Bronchial epithelial cell (primary cell): ENCODE results near the gene AMFR. TPM values are rescaled to one million over a fixed set of nuclear protein-coding genes. Genes with fewer than 3 reads are reported as not detected.
A peak's percentile ranks its signal among the peaks of the same experiment; 100 is the strongest.

Experiments used
- DNase-seq: peaks from one replicate; pipeline ENCODE4 v3.0.0-alpha.2; 2010; ENCODE audit warnings: low read depth
- FAIRE-seq: peaks from 2 replicates; lab custom pipeline; 2011; peaks lifted over from hg19 to GRCh38; lab: Jason Lieb, UNC
- H3K27me3 ChIP-seq: 2 replicates; pipeline ENCODE4 v1.5.1; 2011; ENCODE audit warnings: low read length; ENCODE audit not compliant: control insufficient read depth, insufficient read depth
- H3K36me3 ChIP-seq: 2 replicates; pipeline ENCODE4 v1.5.1; 2011; ENCODE audit warnings: low read length; ENCODE audit not compliant: control insufficient read depth, insufficient read depth
- H3K4me3 ChIP-seq: 2 replicates; pipeline ENCODE4 v1.5.1; 2011; ENCODE audit warnings: mild to moderate bottlenecking, low read depth, low read length, control low read depth
- CTCF ChIP-seq: IDR thresholded peaks from 2 replicates; pipeline ENCODE4 v1.5.1; 2011; ENCODE audit warnings: mild to moderate bottlenecking, moderate library complexity, low read length, control low read depth, inconsistent platforms; ENCODE audit not compliant: insufficient read depth, severe bottlenecking
- total RNA-seq: library from RNA; depleted of rRNA; stranded (reverse); fragments of >200 nt; gene quantifications from 2 replicates; pipeline ENCODE4 v1.2.1, GENCODE V29; 2014

Gene AMFR
- total RNA-seq, 1 donor from 2014 or later = 224 TPM

GRCh38 chr16:56411624-56412023 is 13.7 kb downstream of the AMFR start:
- no peak for DNase-seq
- no peak overlapping the region for H3K4me3 ChIP-seq
- H3K36me3 ChIP-seq = peaks cover 3% of the 10 kb centered on the region
- no peaks in the 10 kb centered on the region for H3K27me3 ChIP-seq
- no peak for TF ChIP-seq CTCF
- FAIRE-seq = no peak

GRCh38 chr16:56411123-56411522 is 14.2 kb downstream of the AMFR start:
- no peak for FAIRE-seq
- H3K36me3 ChIP-seq = peaks cover 3% of the 10 kb centered on the region
- no peak for TF ChIP-seq CTCF
- no peak overlapping the region for H3K4me3 ChIP-seq
- H3K27me3 ChIP-seq = no peaks in the 10 kb centered on the region
- no peak for DNase-seq

GRCh38 chr16:56409195-56409594 is 16.1 kb downstream of the AMFR start:
- no peak for TF ChIP-seq CTCF
- FAIRE-seq = peak; percentile 81
- no peak overlapping the region for H3K4me3 ChIP-seq
- H3K27me3 ChIP-seq = no peaks in the 10 kb centered on the region
- peak; percentile 89 for DNase-seq
- H3K36me3 ChIP-seq = peaks cover 7% of the 10 kb centered on the region

- Histone ChIP-seq H3K27me3 (no peaks in the 10 kb centered on the region), H3K4me3 (no peak overlapping the region)
- FAIRE-seq = no peak
These were observed 16.8 kb downstream of the AMFR start for GRCh38 chr16:56408379-56409098.

GRCh38 chr16:56405977-56406672 is 19.2 kb downstream of the AMFR start:
- FAIRE-seq (no peak), DNase-seq (no peak)
- no peaks in the 10 kb centered on the region for H3K27me3 ChIP-seq
- H3K36me3 ChIP-seq = peaks cover 17% of the 10 kb centered on the region
- TF ChIP-seq CTCF = no peak
- no peak overlapping the region for H3K4me3 ChIP-seq

More at GRCh38 chr16:56408379-56409098, 16.8 kb downstream of the AMFR start:
- DNase-seq = peak; percentile 65
- TF ChIP-seq CTCF = no peak
- peaks cover 7% of the 10 kb centered on the region for H3K36me3 ChIP-seq

GRCh38 chr16:56401482-56401881 is 23.9 kb downstream of the AMFR start:
- peaks cover 16% of the 10 kb centered on the region for H3K36me3 ChIP-seq
- no peak for DNase-seq

More at GRCh38 chr16:56401482-56401881, 23.9 kb downstream of the AMFR start:
- FAIRE-seq = no peak
- Histone ChIP-seq H3K4me3 (no peak overlapping the region), H3K27me3 (no peaks in the 10 kb centered on the region)
- TF ChIP-seq CTCF = peak; percentile 44
